ENCODE measurements around the gene AMMECR1.

GRCh38 chrX:110228453-110228852, 89.4 kb downstream of the AMMECR1 start:
- TF ChIP-seq CTCF (IDR thresholded peaks at IDR 0.05; ENCODE audit: borderline replicate concordance, extremely low read depth, low read length, poor library complexity, severe bottlenecking): no peak
- no peak for TF ChIP-seq EZH2 (IDR thresholded peaks at IDR 0.05; ENCODE audit: borderline replicate concordance, low read depth, low read length, severe bottlenecking)
